ENCODE results near the gene GALNS. TPM values are rescaled to one million over a fixed set of nuclear protein-coding genes. Genes with fewer than 3 reads are reported as not detected.

Gene GALNS
- total and polyA plus RNA-seq, 2 experiments from 2014 or later: 9.7 to 18.8 TPM

GRCh38 chr16:88867581-88868246 is 11.0 kb upstream of the GALNS start:
- ATAC-seq: no peak
- Mint-ChIP-seq H3K27ac (no peak overlapping the region), H3K36me3 (ENCODE audit: low read depth) (no peaks in the 10 kb centered on the region)

More at GRCh38 chr16:88867581-88868246, 11.0 kb upstream of the GALNS start:
- Mint-ChIP-seq H3K27me3 (ENCODE audit: insufficient read depth, low read depth, poor library complexity) (peaks cover 5% of the 10 kb centered on the region), H3K4me1 (no peaks in the 10 kb centered on the region), H3K4me3 (no peak overlapping the region), H3K9me3 (no peaks in the 10 kb centered on the region)
- H3K4me1 ChIP-seq (ENCODE audit: insufficient read depth): no peaks in the 10 kb centered on the region
- H3F3A ChIP-seq (replicated peaks; ENCODE audit: low read depth): no peaks in the 10 kb centered on the region
- H3K27ac ChIP-seq (ENCODE audit: low read depth): no peak overlapping the region
- no peaks in the 10 kb centered on the region for H3K79me2 ChIP-seq (replicated peaks; ENCODE audit: insufficient read depth)
- H4K20me1 ChIP-seq (replicated peaks; ENCODE audit: insufficient read depth): no peaks in the 10 kb centered on the region
- no peak for DNase-seq (ENCODE audit: low spot score)
- H3K9me2 ChIP-seq (ENCODE audit: insufficient read depth): no peaks in the 10 kb centered on the region
- no peak overlapping the region for H2AFZ ChIP-seq
- TF ChIP-seq REST (IDR thresholded peaks at IDR 0.05; ENCODE audit: unreplicated experiment) (no peak), ZNF114 (CRISPR knock-in tag; IDR thresholded peaks at IDR 0.05) (no peak), EZH2phosphoT487 (IDR thresholded peaks at IDR 0.05; ENCODE audit: unreplicated experiment) (no peak), JUNB (IDR thresholded peaks at IDR 0.05; ENCODE audit: unreplicated experiment) (no peak), CREB1 (CRISPR knock-in tag; IDR thresholded peaks at IDR 0.05; ENCODE audit: low read depth) (no peak), NANOG (IDR thresholded peaks at IDR 0.05; ENCODE audit: borderline replicate concordance) (no peak), POLR2AphosphoS5 (IDR thresholded peaks at IDR 0.05; ENCODE audit: low read depth) (no peak), ETS1 (IDR thresholded peaks at IDR 0.05) (no peak), EZH2 (IDR thresholded peaks at IDR 0.05; ENCODE audit: low read depth, unreplicated experiment) (no peak), ZNF331 (CRISPR knock-in tag; IDR thresholded peaks at IDR 0.05; ENCODE audit: low read depth) (no peak), ZNF462 (CRISPR knock-in tag; IDR thresholded peaks at IDR 0.05) (no peak), STAT1 (IDR thresholded peaks at IDR 0.05; ENCODE audit: unreplicated experiment) (no peak), CTCF (conservative IDR thresholded peaks at IDR 0.05; ENCODE audit: low read depth in 2 of 2) (no peak)
- no peaks in the 10 kb centered on the region for H3K36me3 ChIP-seq (ENCODE audit: insufficient read depth)
- no peak overlapping the region for H3K4me2 ChIP-seq
- H3K4me3 ChIP-seq: no peak overlapping the region
- no peaks in the 10 kb centered on the region for H3K27me3 ChIP-seq (ENCODE audit: insufficient read depth)

Measured in GM23338 (cell line).